Progenitor cell of endocrine pancreas (in vitro differentiated cells): ENCODE measurements around the gene HELLS. TPM values are rescaled to one million over a fixed set of nuclear protein-coding genes. Genes with fewer than 3 reads are reported as not detected.
A peak's percentile ranks its signal among the peaks of the same experiment; 100 is the strongest.
"Not testable (repeated sequence)": the region's sequence is repeated elsewhere in the genome, so short reads cannot be mapped to it uniquely, and the experiment has no call there.

ENCODE experiments used
- DNase-seq: peaks from one replicate; pipeline ENCODE4 v3.0.0; 2021; ENCODE audit warnings: low spot score; ENCODE audit not compliant: unreplicated experiment
- H3K27ac Mint-ChIP-seq: 2 replicates; pipeline ENCODE4 v1.8.0; 2021; ENCODE audit warnings: mild to moderate bottlenecking, moderate library complexity, mixed read lengths
- H3K27me3 Mint-ChIP-seq: 2 replicates; pipeline ENCODE4 v1.8.0; 2021; ENCODE audit warnings: mixed read lengths
- H3K36me3 Mint-ChIP-seq: 2 replicates; pipeline ENCODE4 v1.8.0; 2022; ENCODE audit warnings: mixed read lengths; ENCODE audit not compliant: insufficient read depth
- H3K4me1 Mint-ChIP-seq: 2 replicates; pipeline ENCODE4 v1.8.0; 2021; ENCODE audit warnings: low read depth, mixed read lengths
- H3K4me3 Mint-ChIP-seq: 2 replicates; pipeline ENCODE4 v1.8.0; 2021; ENCODE audit warnings: low read depth, mild to moderate bottlenecking, moderate library complexity, mixed read lengths
- H3K9me3 Mint-ChIP-seq: 2 replicates; pipeline ENCODE4 v1.8.0; 2021; ENCODE audit warnings: low read depth, mixed read lengths
- total RNA-seq: library from RNA; stranded (reverse); gene quantifications from 2 replicates; pipeline ENCODE4 v1.2.1, GENCODE V29; 2021
- TF ChIP-seq, protein P1 (sequence below): fragments of 200-600 bp; sonication (generic); IDR thresholded peaks from one replicate; pipeline ENCODE4 v1.5.0; 2021; ENCODE audit warnings: antibody characterized with exemption, mild to moderate bottlenecking; ENCODE audit not compliant: unreplicated experiment

HELLS gene
- total RNA-seq, 1 donor from 2014 or later, result 132 TPM

DNA sequence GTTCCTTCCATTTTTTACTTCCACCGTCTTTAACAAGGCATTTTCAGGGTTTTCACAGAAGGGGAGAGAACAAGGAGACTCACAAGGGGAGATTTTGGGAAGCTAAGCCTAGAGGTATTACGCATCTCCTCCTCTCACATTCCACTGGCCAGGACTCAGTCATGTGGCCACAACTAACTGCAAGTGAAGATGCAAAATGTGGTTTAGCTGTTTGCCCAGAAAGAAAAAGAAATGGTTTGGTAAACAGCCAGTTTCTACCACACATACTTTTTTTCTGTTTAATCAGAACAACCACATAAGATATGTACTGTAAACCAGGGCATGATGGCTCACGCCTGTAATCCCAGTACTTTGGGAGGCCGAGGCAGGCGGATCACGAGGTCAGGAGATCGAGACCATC, 21.4 kb upstream of the HELLS start:
- DNase-seq, result no peak
- no peak overlapping the region for H3K27ac Mint-ChIP-seq
- H3K9me3 Mint-ChIP-seq, result no peaks in the 10 kb centered on the region
- H3K4me3 Mint-ChIP-seq, result no peak overlapping the region
- H3K4me1 Mint-ChIP-seq, result no peaks in the 10 kb centered on the region
- peaks cover 2% of the 10 kb centered on the region for H3K36me3 Mint-ChIP-seq
- H3K27me3 Mint-ChIP-seq, result no peaks in the 10 kb centered on the region
- TF ChIP-seq, protein P1, sequence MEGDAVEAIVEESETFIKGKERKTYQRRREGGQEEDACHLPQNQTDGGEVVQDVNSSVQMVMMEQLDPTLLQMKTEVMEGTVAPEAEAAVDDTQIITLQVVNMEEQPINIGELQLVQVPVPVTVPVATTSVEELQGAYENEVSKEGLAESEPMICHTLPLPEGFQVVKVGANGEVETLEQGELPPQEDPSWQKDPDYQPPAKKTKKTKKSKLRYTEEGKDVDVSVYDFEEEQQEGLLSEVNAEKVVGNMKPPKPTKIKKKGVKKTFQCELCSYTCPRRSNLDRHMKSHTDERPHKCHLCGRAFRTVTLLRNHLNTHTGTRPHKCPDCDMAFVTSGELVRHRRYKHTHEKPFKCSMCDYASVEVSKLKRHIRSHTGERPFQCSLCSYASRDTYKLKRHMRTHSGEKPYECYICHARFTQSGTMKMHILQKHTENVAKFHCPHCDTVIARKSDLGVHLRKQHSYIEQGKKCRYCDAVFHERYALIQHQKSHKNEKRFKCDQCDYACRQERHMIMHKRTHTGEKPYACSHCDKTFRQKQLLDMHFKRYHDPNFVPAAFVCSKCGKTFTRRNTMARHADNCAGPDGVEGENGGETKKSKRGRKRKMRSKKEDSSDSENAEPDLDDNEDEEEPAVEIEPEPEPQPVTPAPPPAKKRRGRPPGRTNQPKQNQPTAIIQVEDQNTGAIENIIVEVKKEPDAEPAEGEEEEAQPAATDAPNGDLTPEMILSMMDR, result no peak

DNA sequence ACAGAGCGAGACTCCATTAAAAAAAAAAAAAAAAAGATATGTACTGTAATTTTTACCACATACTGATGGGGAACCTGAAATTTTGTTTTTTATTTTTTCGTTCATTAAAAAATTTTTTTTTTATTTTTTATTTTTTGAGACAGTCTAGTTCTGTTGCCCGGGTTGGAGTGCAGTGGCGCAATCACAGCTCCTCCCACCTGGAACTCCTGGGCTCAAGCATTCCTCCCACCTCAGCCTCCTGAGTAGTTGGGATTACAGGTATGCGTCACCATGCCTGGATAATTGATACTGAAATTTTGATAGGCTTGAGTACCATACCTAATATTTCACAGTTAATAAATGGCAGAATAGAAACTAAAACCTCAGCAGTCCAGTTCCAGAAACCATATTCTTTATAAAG, 20.9 kb upstream of the HELLS start:
- H3K4me3 Mint-ChIP-seq, result no peak overlapping the region
- DNase-seq, result no peak
- H3K27me3 Mint-ChIP-seq, result no peaks in the 10 kb centered on the region
- no peaks in the 10 kb centered on the region for H3K4me1 Mint-ChIP-seq
- H3K27ac Mint-ChIP-seq, result no peak overlapping the region
- H3K36me3 Mint-ChIP-seq, result peaks cover 2% of the 10 kb centered on the region
- TF ChIP-seq, protein P1, result no peak
- H3K9me3 Mint-ChIP-seq, result no peaks in the 10 kb centered on the region

GRCh38 chr10:94531550-94531949, 14.0 kb upstream of the HELLS start:
- H3K4me3 Mint-ChIP-seq, H3K36me3 Mint-ChIP-seq, H3K9me3 Mint-ChIP-seq, DNase-seq, H3K4me1 Mint-ChIP-seq, H3K27ac Mint-ChIP-seq, H3K27me3 Mint-ChIP-seq: not testable (repeated sequence)

DNA sequence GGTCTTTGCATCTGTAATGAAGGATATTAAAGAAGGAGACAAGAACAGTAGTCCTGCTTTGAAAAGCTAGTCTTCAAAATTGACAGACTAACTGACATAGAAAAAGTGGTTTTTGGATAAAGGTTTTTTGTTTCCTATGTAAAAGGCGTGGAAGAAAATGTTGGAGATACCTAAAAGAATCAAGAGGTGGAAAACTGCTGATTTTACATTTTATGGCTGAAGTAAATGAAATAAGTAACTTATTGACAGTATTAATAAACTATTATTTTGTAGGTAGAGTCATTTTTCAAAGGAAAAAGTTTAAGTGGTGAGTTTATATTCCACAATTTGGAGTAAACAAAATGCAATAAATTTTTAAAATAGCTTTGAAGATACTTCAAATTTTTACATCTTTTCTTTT, 12.6 kb upstream of the HELLS start:
- Mint-ChIP-seq H3K4me1 (no peaks in the 10 kb centered on the region), H3K4me3 (no peak overlapping the region), H3K9me3 (no peaks in the 10 kb centered on the region), H3K36me3 (peaks cover 4% of the 10 kb centered on the region), H3K27me3 (no peaks in the 10 kb centered on the region), H3K27ac (no peak overlapping the region)
- TF ChIP-seq, protein P1, result no peak
- DNase-seq, result no peak

GRCh38 chr10:94542282-94542681, 3.3 kb upstream of the HELLS start:
- peaks cover 19% of the 10 kb centered on the region for H3K4me1 Mint-ChIP-seq
- H3K27me3 Mint-ChIP-seq, H3K4me3 Mint-ChIP-seq, H3K27ac Mint-ChIP-seq, H3K9me3 Mint-ChIP-seq, H3K36me3 Mint-ChIP-seq, DNase-seq: not testable (repeated sequence)

DNA sequence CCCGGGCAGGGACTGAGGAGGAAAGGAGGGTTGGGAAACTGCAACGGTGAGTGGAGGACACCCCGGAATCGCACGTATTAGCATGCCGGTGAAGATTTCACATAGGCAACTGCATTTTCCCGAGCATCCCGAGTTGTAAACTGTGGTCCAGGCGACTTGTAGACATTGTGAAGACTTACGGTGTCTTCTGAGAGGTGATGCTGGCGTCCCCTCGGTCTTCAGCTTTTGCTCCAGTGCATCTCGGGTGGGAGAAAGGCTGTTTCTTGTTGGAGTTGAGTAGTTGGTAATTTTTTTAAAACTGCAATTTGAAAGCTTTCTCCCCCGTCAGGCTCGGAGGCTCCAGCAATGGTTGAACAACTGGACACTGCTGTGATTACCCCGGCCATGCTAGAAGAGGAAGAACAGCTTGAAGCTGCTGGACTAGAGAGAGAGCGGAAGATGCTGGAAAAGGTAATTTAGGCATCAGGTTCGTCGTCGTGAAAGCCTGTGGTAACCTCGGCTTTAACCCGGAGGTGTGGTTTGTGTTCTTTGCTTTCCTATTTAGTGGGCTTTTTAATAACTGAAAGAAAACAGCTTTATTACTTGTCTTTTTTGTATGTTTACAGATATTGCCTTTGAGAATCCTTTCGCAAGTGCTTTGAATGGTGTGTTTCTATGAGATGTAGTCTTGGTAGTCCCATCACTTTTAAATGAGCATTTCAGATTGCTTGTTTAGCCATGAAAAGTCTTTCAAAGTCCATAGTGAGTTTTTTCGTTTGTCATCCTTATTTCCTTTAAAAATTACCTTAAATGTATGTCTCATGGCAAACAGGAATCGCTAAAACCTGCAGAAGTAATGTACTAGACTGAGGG, 687 bp downstream of the HELLS start:
- Mint-ChIP-seq H3K4me3 (peak overlapping the region; percentile 99), H3K27me3 (no peaks in the 10 kb centered on the region), H3K27ac (peak overlapping the region; percentile 98), H3K4me1 (peaks cover 25% of the 10 kb centered on the region), H3K36me3 (peaks cover 2% of the 10 kb centered on the region), H3K9me3 (no peaks in the 10 kb centered on the region)
- DNase-seq, result no peak
- TF ChIP-seq, protein P1, result no peak
